ENCODE measurements around the gene STK26.
"Not testable (repeated sequence)": the region's sequence is repeated elsewhere in the genome, so short reads cannot be mapped to it uniquely, and the experiment has no call there.

STK26 gene

DNA sequence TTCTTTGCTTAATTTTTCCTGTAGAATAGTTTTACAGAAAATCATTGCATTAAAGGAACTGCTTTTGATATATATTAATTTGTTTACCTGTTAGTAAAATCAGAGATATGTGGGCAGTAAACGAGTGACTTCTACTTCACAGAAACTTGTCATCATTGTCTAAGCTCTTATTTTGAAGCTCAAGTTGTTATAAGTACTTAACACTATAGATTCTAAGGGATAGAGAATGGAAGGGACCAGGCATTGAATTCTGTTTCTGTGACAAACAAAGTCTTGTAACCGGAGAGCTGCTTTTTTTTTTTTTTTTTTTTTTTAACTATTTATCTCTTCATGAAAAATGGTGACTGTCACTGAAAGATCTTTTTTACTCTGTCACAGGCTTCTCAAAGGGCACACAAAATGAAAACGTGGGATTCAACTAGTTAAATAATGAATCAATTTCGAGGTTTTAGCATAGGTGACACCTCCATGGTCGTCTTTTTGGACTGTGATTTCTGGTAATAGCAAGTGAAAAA, 14.4 kb downstream of the STK26 start:
- DNase-seq = no peak

- no peak for DNase-seq
Observed at GRCh38 chrX:132040066-132040465, 17.0 kb downstream of the STK26 start.

DNA sequence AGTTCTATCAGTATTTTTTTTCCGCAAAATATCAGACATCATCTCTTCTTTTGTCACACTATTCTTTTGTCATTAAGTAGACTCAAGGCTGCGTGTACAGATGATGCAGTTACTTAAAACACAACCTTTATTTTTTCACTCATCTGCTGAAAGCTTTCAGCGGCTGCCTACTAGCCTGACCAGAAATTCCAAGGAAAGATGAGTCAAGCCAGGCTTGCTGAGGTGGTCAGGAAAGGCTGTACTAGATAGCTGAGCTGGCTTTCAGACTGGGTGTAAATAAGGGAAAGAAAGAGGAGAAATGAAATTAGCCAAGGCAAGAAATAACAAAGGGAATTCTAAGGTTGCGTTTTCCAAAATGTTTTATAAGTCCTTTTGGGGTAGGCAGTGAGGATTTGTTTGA, 17.9 kb downstream of the STK26 start:
- DNase-seq = no peak

DNA sequence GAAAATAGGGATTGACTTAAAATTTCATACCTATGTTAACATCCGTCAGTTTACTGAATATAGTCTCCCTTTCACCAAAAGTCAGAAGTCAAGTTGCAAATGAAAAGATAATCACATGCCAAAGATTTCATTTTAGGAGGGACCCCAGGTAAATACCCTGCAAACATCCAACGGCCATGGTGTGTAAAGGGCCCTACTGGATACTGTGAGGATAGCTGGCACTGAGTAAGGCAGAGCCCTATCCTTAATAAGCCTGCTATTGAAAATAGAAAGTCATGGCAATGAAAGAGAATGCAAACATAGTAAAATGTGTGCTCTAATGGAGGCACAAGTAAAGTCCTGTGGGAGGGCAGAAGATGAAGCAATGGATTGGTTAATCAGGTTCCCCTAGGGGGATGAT, 20.9 kb downstream of the STK26 start:
- DNase-seq = no peak

DNA sequence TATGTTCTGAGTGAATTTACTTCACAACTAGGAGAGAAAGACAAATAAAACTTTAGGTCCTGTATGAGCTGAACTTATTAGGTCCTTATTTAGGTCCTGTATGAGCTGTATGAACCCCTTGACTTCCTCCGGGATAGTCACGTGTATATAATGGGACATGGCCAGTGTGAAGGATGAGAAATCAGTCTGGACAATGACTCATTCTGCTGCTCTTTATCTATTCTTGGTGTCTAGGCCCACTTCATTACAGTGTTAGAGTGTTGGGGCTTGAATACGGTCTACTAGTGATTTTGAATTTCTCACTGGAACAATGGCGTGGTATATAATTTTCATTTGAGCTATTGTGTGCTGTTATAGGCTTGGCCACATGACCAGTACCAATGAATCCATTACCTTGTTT, 21.9 kb downstream of the STK26 start:
- DNase-seq = no peak

GRCh38 chrX:132045456-132045855, 22.4 kb downstream of the STK26 start:
- no peak for DNase-seq

DNA sequence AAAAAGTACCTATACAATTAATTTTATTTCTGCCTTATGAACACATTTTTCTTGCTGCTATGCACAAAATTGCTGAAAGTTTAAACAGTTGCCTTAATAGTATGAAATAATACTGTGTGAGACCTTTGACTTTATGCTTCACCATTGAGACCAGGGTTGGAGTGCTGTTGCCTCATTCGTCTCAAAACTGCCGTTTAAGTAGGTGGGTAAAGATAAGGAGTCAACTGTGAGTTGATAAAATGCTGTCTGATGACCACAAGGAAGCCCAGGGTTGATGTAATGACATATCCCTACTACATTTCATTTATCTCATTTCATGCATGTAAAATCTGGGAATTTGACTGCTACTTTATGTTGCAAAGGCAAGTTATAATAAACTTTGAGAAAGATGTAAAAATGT, 23.4 kb downstream of the STK26 start:
- no peak for DNase-seq

- DNase-seq = not testable (repeated sequence)
Observed at GRCh38 chrX:132051778-132052177, 28.7 kb downstream of the STK26 start.

GRCh38 chrX:132058050-132058449, 34.9 kb downstream of the STK26 start:
- no peak for DNase-seq

- no peak for DNase-seq
Observed at GRCh38 chrX:132058975-132059374, 35.9 kb downstream of the STK26 start.

DNA sequence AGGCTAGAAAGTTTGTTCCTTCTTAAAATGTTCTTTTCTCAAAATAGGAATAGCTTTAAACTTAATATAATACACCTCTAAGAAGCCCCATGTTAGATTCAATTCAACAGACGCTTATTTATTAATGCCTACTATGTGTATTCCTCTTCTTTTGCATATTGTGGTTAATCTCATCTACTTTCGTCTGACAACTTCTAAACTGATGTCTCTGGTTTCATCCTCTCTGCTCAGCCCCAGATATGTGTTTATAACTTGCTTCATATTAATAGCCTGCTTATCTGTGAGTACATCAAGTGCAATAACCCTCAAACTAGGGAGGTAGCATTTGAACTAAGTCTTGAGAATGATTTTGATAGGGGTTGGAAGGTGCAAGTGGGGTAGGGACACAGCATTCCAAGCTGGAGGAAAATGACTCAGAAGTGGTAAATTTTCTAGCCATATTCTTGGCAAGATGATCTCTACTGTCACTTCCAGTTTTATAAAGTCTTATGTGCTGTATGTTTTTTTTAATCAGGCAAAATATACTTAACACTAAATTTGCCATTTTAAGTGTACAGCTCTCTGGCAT, 37.0 kb downstream of the STK26 start:
- DNase-seq = no peak

DNA sequence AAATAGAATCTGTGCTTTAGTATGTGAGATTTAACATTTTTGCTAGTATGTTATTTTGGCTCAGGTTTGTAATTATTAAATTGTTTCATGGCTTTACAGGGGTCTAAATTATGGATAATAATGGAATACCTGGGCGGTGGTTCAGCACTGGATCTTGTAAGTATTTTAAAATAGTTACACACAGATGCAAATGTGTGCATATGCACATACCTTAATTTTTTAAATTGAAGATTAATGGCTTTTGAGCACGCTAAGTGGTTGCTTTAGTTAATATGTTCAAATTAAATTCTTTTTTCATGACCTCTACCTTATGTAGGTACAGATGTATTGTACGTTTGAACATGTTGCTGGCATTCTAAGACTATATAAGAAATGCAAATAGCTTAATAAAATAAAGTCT, 40.2 kb downstream of the STK26 start:
- no peak for DNase-seq

GRCh38 chrX:132063862-132064261, 40.8 kb downstream of the STK26 start:
- no peak for DNase-seq

- no peak for DNase-seq
Observed at GRCh38 chrX:132068405-132068804, 45.3 kb downstream of the STK26 start.

- no peak for DNase-seq
Observed at GRCh38 chrX:132071254-132071653, 48.2 kb downstream of the STK26 start.

DNA sequence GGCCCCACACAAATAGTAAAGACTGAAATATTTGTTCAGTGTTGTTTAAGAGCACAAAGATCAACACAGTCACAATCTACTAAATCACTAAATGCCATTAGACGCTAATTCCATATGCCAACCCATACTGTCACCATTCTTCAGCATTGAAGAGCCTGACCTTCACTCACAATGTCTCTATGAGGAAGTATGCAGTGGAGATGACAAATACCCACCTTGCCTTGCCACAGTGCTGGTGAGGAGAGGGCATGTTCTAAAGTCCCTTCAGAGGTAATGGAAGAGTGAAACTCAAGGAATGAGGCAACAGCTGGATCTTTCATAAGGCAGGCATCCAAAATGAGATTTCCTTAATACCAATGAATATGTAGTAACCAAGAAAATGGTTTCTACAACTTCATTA, 54.3 kb downstream of the STK26 start:
- DNase-seq = no peak

DNA sequence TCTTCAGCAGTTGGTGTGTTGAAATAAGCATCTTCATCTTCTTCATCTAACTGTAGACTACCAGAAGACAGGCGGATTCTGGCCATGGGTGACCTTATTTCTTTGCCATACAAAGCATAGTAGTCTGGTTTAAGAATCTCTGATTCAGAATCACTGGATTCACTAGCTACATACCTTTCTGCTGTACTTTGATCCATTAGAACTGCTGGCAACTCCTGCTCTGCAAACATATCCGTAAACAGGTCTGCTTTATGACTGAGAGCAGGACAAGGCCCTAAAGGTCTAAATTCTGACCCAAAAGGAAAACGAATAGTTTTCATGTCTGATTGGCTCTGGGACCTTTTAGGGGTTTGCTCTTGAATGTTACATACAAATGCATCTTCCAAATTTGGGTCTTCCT, 54.8 kb downstream of the STK26 start:
- DNase-seq = no peak

- no peak for DNase-seq
Observed at GRCh38 chrX:132085786-132086185, 62.7 kb downstream of the STK26 start.

GRCh38 chrX:132086672-132087071, 63.6 kb downstream of the STK26 start:
- no peak for DNase-seq

DNA sequence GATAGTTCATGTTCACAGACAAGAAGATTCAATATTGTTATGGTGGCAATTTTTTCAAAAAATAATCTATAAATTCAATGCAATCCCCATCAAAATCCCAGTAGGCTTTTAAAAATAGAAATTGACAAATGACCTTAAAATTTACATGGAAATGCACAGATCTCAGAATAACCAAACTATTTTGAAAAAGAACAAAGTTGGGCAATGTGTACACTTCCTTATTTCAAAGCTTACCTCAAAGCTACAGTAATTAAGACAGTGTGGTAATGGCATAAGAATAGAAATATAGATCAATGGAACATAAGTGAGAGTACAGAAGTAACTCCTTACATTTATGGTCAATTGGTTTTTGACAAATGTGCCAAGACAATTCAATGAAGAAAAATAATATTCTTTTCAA, 65.8 kb downstream of the STK26 start:
- no peak for DNase-seq

DNA sequence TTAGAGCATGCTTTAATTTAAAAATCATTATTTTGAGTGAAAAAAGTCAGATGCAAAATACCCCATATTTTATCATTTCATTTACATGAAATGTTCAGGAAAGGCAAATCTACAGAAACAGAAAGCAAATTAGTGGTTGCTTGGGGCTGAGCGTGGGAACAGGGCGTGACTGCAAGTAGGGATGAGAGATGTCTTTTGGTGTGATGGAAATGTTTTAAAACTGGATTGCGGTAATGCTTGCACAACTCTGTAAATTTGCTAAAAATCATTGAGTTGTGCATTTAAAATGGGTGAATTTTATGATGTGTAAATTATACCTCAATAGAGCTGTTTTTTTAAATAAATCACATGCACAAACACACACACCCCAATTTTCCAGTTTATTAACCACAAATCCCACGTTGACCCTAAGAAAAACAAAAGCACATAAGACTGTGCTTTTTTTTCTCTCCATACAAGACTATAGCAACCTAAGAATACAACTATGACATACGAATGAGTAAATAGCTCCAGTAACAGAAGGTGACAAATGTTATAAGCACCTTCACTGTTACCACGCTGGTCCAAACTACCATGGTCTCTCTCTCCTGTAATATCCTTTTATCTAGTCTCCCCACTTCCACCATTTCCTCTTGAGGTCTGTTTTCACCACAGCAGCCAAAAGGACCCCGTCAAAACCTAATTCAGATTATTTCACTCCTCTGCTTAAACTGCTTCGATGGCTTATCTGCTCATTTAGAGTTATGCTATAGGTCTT, 67.5 kb downstream of the STK26 start:
- no peak for DNase-seq

GRCh38 chrX:132092439-132093065, 69.5 kb downstream of the STK26 start:
- peak; percentile 3 to 18 for DNase-seq

GRCh38 chrX:132093239-132093860, 70.2 kb downstream of the STK26 start:
- DNase-seq = no peak

DNA sequence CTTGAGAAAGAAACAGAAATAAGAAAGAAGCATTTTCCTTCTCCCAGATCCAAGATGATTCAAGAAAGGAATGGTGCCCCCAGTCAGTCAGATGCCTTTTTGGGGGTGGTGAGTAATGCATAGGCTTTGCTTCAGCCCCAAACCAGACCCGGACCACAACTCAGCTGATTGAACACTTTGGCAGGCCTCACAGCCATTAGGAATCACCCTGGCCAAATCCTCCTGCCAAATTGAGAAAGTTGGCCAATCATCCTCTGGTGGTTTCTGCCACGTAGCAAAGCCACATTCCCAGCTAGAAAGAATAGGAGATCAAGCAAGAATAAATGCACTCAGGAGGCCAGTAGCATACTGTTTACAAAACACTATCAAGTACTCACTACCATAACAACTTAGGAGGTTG, 71.1 kb downstream of the STK26 start:
- DNase-seq = no peak
